HPDE6-E6E7 (cell line): ENCODE results near the gene OPN1MW.
A peak's percentile ranks its signal among the peaks of the same experiment; 100 is the strongest.
"Not testable (repeated sequence)": the region's sequence is repeated elsewhere in the genome, so short reads cannot be mapped to it uniquely, and the experiment has no call there.

Source experiments
- DNase-seq: peaks from one replicate; pipeline ENCODE4 v3.0.0; 2011; ENCODE audit warnings: missing footprints; ENCODE audit errors: extremely low spot score

Gene OPN1MW

DNA sequence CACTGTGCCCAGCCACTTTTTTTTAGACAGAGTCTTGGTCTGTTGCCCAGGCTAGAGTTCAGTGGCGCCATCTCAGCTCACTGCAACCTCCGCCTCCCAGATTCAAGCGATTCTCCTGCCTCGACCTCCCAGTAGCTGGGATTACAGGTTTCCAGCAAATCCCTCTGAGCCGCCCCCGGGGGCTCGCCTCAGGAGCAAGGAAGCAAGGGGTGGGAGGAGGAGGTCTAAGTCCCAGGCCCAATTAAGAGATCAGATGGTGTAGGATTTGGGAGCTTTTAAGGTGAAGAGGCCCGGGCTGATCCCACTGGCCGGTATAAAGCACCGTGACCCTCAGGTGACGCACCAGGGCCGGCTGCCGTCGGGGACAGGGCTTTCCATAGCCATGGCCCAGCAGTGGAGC is at the start of gene OPN1MW:
TSS of gene OPN1MW (plus strand) at position 301 of the 400 bp plus-strand sequence. CDS start at position 383, 82 bp downstream.
- DNase-seq, result not testable (repeated sequence)

DNA sequence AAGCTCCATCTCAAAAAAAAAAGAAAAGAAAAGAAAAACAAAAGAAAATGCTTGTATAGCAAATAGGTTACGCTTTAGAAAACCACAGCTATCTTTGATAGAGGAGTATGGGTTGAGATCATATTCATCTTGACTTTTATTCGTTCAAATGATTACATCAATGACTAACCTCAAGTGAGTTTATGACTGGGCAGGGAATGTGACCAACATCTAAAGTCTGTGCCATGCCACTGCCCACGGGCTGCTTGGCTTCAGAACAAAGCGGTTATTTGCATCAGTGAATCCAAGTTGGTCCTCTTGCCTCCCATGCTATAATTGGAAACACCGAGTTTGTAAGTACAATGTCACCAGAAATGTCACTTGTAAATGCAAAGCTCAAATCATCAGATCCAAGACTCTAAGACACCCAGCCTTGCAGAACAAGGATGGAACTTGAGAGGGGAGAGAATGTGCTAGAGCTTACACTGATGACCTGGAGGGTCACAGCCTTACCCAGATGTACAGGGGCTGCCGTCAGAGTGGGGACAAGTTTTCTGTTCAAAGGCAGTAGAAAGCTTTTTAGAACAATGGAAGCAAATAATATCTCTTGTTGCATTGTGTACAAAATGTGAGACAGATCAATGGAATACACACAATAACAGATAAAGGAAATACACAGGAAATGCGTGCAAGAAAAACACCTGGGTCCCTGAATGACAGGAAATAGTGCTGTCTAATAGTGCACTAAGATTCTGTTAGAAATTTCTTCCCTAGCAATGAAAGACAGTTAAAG is 46.8 kb upstream of the OPN1MW start:
- DNase-seq, result no peak

DNA sequence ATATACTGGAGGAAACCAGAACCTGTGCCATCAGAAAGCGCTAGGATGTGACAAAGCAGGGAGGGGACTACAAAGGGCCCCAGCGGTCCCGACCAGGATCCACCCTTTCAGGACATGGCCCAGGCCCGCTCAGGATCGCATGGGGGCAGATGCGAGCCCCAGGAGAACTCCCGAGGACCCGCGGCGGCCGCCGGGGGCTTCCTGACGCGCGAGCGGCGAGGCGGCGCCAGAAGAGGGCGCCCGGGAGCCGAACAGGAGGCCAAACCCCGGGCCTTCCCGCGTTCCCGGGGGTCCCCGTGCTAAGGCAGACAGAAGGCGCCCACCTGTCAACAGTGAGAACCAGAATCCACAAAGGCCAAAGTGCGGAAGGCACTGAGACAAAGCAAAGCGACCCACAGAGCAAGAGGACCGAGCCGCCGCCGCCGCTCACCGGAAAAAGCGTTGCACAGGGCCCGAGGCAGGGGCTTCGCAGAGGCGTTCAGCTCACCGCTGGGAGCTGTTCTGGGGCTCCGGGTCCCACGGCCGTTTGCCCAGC is 45.7 kb upstream of the OPN1MW start:
- DNase-seq, result peak; percentile 72

DNA sequence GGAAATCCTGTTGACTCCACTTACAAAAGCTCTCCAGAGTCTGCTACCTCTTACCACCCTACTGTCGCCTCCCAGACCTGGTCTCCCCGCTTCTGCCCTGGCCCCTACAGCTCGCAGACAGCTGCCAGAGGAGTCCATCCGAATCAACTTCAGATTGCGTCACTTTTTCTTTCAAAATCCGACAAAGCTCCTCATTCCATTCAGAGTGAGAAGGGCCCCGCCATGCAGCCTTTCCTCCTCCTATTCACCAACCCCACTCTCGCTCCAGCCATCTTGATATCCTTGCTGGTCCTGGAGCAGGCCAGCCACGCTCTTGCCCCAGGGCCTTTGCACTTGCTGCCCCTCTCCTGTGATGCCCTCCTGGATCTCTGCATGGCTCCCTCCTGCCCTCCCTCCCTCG is 43.5 kb upstream of the OPN1MW start:
- no peak for DNase-seq

DNA sequence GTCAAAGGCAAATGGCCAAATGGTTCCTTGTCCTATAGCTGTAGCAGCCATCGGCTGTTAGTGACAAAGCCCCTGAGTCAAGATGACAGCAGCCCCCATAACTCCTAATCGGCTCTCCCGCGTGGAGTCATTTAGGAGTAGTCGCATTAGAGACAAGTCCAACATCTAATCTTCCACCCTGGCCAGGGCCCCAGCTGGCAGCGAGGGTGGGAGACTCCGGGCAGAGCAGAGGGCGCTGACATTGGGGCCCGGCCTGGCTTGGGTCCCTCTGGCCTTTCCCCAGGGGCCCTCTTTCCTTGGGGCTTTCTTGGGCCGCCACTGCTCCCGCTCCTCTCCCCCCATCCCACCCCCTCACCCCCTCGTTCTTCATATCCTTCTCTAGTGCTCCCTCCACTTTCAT is 42.2 kb upstream of the OPN1MW start:
- DNase-seq, result no peak

DNA sequence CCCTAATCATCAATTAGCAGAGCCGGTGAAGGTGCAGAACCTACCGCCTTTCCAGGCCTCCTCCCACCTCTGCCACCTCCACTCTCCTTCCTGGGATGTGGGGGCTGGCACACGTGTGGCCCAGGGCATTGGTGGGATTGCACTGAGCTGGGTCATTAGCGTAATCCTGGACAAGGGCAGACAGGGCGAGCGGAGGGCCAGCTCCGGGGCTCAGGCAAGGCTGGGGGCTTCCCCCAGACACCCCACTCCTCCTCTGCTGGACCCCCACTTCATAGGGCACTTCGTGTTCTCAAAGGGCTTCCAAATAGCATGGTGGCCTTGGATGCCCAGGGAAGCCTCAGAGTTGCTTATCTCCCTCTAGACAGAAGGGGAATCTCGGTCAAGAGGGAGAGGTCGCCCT is 41.7 kb upstream of the OPN1MW start:
- DNase-seq, result no peak

DNA sequence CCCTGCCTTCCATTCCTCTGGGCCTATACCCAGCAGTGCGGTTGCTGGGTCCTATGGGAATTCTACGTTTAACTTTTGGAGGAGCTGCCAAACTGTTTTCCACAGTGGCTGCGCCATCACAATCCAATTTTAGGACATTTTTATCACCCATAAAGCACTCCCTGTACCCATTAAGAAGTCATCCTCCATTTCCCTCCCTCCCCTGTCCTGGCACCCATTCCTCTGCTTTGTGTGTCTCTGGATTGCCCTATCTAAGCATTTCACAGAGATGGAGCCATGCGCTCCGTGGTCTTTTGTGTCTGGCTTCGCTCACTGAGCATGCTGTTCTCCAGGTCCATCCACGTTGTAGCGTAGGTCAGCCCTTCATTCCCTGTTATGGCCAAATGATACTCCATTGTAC is 40.0 kb upstream of the OPN1MW start:
- DNase-seq, result no peak

DNA sequence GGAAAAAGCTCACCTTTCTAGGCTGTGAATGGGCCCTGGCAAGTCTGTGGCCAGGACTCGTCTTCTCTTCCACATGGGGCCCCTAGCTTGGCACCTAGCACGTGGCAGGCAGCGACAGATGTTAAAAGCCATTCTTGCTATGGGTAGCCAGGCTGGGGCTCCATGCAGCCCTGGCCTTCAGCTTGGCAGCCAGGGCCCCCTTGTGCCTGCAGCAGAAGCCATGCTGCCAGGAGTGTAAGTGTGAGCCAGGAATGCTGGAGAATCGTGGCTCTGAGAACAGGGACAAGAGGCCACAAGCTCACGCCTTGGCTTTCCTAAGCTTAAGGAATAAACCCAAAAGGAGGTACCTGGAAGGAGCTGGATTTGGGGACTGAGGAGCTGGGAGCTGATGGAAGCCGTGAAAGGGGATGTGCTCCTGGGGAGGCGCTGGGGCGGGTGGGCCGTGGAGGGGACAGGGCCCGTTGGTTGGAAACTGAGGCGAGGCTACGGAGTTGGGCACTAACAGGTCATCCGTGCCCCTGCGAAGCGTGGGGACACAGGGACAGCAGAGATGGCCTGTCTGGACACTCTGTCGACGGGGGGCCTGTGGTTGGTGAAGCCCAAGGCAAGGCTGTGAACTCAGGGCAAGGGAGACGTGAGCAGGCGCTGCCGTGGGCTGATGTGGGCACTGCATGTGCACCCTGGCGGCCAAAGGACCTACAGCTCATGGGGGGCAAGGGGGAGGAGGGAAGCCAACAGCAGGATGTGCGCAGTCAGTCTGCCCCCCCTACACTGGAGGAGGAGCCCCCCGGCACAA is 39.2 kb upstream of the OPN1MW start:
- no peak for DNase-seq

DNA sequence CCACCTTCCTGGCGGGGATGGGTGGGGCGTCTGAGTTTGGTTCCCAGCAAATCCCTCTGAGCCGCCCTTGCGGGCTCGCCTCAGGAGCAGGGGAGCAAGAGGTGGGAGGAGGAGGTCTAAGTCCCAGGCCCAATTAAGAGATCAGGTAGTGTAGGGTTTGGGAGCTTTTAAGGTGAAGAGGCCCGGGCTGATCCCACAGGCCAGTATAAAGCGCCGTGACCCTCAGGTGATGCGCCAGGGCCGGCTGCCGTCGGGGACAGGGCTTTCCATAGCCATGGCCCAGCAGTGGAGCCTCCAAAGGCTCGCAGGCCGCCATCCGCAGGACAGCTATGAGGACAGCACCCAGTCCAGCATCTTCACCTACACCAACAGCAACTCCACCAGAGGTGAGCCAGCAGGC is 38.4 kb upstream of the OPN1MW start, which contains the start of gene OPN1LW:
TSS of gene OPN1LW (plus strand) at position 234 of the 400 bp plus-strand sequence. CDS start at position 275, 41 bp downstream.
- DNase-seq, result not testable (repeated sequence)

DNA sequence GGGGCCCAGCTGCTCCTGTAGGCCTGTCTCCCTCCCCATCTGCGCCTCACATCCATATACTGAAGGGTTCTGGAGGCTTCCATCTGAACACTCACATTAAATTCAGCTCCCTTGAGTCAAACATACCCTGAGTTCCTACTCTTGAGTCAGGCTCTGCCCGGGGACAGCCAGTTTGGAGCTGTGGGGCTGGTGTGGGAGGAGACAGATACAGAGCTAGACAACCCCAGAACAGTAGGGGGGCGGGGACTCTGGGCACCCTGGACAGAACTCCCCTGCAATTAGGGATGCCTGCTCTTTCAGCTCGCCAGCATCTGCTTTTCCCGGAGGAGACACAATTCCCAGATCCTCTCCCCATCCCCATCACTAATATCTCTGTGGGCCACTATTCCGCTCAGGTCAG is 31.4 kb upstream of the OPN1MW start:
- DNase-seq, result not testable (repeated sequence)

DNA sequence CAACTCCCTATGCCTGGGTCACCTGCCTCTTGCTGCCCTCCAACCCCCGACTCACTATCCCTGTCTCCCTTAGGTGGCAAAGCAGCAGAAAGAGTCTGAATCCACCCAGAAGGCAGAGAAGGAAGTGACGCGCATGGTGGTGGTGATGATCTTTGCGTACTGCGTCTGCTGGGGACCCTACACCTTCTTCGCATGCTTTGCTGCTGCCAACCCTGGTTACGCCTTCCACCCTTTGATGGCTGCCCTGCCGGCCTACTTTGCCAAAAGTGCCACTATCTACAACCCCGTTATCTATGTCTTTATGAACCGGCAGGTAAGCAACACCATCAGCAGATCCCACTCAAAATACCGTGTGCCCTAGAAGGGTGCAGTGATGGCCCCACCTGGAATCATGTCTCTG is 26.2 kb upstream of the OPN1MW start:
- not testable (repeated sequence) for DNase-seq

DNA sequence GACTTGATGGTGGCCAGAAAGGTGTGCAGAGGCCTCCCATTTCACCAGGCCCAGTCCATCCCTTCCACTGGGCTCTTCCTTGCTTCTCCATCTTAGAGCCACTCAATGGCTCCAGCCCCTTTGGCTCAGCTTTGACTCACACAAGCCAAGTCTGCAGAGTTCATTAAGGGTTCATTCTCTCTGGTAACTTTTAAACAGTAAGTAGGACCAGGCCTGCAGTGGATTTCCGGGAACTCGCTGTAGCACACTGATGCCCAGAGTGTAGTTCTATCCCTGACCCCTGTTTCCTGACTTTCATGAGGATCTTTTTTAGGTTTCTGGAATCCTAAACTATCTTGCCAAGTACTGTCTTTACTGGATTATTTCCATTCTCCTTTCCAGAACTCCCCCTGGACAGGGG is 25.2 kb upstream of the OPN1MW start:
- DNase-seq, result not testable (repeated sequence)

DNA sequence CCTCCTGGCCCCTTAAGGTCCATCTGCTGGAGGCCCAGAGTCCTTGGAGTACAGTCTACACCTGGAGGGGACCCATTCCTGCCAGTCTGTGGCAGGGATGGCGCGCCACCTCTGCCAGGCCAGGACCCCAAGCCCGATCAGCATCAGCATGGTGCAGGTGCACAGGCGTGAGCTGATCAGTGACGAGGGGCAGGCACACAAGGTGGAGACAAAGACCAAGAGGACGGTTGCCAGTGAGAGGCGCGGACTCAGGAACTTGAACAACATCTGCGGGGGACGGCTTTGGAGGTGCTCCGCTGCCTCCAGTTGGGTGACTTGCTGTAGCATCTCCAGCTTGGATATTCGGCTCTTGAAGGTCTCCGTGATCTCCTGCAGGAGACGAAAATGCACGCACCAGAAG is 23.1 kb upstream of the OPN1MW start:
- DNase-seq, result not testable (repeated sequence)

DNA sequence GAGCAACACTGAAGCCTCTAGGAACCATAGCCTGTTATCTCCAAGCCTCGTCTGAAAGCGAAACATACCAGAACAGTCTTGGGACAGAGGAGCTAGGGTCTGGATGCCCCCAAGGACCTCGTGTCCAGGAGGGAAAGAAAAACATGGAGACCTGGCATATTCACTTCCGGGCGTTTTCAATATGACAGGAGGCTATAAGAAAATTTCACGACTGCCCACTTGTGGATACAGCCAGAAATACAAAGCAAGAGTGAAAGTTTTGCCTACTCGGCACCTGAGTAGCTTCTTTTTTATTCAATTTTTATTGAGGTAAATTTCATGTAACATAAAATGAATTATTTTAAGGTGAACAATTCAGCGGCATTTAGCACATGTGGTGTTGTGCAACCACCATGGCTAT is 17.5 kb upstream of the OPN1MW start:
- DNase-seq, result not testable (repeated sequence)

DNA sequence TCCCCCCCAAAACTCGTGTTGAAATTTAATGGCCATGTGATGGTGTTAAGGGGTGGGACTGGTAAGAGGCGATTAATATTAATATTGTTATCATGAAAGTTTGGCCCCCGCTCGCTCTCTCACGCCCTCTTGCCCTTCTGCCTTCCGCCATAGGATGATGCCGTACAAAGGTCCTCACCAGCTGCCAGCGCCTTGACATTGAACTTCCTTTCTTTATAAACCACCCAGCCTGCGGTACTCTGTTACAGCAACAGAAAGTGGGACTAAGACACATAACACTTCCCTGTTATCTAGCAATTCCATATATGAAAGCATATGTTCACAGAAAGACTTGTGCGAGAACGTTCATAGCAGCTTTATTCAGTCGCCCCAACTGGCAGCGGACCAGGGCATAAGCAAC is 14.0 kb upstream of the OPN1MW start:
- DNase-seq, result not testable (repeated sequence)

DNA sequence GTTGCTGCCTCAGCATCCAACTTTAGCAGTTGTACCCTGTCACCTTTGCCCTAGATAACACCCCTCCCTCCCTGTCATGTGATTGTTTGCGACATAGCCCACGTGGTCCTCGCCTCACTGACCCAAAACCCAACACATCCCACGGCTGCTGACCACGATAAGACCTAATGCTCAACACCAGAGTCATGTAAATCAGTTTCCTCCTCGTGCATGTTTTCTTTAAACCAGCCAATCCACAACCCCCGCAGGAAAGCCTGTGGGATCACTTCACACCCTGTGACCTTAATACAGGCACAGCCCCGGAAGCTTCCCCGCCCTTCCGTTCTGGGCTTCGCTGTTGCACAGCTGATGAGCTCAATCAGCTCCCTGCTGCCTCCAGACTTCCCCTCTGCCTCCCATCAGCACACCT is 9.9 kb upstream of the OPN1MW start:
- not testable (repeated sequence) for DNase-seq

DNA sequence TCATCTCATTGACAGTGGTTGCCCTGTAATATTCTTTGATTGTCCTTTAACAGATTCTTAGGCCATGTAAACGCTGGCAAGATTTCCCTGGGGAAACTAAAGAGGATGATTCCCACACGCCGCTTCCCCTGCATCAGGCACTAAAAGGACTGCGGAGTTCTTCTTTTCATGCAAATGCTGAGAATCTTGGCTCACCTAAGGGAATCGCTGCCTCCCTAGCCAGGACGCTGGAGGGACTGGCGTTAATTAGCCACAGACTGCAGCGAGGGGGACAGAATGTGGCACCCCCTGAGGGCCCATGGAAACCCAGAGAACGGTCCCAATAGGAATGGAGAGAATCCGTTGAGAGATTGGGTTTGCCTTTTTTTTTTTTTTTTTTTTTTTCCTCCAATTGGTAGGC is 8.0 kb upstream of the OPN1MW start:
- DNase-seq, result not testable (repeated sequence)

DNA sequence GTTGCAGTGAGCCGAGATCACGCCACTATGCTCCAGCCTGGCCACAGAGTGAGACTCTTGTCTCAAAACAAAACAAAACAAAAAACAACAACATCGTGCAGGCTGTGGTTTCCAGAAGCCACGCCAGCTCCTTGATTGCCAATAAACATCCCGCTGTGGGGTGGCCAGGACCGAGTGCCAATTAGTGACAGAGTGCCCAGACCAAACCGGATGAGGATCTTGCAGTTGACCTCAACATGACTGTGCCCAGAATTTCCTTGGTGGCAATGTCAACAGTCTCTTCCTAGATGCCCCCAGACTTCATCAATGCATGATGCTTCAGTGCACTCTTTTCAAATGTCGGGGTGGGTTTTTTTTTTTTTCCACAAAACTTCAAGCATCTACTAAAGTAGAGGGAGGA is 1.4 kb downstream of the OPN1MW start:
- DNase-seq, result not testable (repeated sequence)

DNA sequence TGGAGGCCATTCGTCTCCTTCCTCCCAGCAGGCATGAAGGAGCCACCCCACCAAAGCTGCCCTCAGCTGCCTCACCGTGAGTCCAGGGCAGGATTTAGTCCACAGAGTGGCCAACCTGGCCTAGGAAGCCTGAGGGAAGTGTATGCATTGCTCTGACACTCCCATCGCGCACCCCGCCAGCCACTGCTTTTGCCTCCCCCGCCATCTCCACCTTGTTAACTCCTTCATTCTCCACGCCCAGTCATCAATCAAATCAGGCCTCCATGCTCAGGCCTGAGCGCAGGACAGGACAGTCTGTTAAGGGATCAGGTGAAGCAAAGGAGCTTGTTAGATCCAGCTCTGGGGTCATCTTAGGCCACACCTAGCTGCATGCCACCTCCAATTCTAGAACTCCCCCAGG is 10.4 kb downstream of the OPN1MW start:
- DNase-seq, result not testable (repeated sequence)

DNA sequence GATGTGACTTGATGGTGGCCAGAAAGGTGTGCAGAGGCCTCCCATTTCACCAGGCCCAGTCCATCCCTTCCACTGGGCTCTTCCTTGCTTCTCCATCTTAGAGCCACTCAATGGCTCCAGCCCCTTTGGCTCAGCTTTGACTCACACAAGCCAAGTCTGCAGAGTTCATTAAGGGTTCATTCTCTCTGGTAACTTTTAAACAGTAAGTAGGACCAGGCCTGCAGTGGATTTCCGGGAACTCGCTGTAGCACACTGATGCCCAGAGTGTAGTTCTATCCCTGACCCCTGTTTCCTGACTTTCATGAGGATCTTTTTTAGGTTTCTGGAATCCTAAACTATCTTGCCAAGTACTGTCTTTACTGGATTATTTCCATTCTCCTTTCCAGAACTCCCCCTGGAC is 11.9 kb downstream of the OPN1MW start:
- DNase-seq, result not testable (repeated sequence)

DNA sequence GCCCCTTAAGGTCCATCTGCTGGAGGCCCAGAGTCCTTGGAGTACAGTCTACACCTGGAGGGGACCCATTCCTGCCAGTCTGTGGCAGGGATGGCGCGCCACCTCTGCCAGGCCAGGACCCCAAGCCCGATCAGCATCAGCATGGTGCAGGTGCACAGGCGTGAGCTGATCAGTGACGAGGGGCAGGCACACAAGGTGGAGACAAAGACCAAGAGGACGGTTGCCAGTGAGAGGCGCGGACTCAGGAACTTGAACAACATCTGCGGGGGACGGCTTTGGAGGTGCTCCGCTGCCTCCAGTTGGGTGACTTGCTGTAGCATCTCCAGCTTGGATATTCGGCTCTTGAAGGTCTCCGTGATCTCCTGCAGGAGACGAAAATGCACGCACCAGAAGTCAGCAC is 14.1 kb downstream of the OPN1MW start:
- not testable (repeated sequence) for DNase-seq

DNA sequence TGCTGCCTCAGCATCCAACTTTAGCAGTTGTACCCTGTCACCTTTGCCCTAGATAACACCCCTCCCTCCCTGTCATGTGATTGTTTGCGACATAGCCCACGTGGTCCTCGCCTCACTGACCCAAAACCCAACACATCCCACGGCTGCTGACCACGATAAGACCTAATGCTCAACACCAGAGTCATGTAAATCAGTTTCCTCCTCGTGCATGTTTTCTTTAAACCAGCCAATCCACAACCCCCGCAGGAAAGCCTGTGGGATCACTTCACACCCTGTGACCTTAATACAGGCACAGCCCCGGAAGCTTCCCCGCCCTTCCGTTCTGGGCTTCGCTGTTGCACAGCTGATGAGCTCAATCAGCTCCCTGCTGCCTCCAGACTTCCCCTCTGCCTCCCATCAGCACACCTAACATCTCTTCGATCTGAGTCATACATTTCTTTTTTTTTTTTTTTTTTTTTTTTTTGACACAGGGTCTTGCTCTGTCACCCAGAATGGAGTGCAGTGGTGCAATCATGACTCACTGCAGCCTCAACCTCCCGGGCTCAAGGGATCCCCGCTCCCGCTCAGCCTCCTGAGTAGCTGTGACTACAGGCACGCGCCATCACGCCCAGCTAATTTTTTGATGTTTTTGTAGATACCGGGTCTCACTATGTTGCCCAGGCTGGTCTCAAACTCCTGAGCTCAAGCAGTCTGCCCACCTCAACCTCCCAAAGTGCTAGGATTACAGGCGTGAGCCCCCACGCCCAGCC is 27.4 kb downstream of the OPN1MW start:
- DNase-seq, result not testable (repeated sequence)
